GM19463 (cell line): Measurements from ENCODE around the gene BTG2.
"Not testable (repeated sequence)": the region's sequence is repeated elsewhere in the genome, so short reads cannot be mapped to it uniquely, and the experiment has no call there.

ENCODE experiments used
- ATAC-seq: cut with Tn5 transposase; IDR thresholded peaks from one replicate; pipeline ENCODE4 v1.9.1; 2021; ENCODE audit warnings: mild to moderate bottlenecking, moderate library complexity; ENCODE audit not compliant: unreplicated experiment

Gene BTG2, protein sequence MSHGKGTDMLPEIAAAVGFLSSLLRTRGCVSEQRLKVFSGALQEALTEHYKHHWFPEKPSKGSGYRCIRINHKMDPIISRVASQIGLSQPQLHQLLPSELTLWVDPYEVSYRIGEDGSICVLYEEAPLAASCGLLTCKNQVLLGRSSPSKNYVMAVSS

DNA sequence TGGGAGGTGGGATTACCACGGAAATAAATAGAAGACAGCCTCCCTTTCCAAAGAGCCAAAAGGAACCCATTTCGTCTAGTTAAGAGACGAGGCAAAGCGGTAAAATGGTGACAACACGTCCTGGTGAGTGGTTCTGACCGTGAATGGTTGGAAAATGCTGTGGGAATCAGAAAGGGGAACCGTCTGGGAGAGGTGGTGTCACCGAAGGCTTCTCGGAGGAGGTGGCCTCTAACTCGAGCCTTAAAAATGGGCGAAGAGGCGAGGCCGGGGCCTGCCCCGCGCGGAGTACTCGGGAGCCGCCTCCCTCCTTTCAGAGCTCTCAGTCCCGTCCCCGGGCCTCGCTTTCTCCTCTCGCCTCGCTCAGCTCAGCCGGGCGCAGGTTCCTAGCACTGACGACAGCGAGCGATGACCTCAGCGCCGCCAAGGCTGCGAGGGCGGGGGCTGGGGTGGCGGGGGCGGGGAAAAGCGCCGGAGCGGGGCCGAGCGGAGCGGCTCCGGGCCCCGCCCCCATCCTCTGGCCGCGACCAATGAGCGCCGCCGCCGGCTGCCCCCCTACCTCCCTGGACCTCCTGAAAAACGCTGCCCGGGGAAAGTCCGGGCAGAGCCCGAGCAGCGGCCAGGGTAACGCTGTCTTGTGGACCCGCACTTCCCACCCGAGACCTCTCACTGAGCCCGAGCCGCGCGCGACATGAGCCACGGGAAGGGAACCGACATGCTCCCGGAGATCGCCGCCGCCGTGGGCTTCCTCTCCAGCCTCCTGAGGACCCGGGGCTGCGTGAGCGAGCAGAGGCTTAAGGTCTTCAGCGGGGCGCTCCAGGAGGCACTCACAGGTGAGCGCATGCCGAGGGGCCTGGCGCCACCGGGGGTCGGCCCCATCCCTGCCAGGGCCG, at the start of gene BTG2:
TSS of gene BTG2 (plus strand) at position 601 of the 890 bp plus-strand sequence. CDS start at position 689, 88 bp downstream.
- ATAC-seq, result peak; percentile 71

DNA sequence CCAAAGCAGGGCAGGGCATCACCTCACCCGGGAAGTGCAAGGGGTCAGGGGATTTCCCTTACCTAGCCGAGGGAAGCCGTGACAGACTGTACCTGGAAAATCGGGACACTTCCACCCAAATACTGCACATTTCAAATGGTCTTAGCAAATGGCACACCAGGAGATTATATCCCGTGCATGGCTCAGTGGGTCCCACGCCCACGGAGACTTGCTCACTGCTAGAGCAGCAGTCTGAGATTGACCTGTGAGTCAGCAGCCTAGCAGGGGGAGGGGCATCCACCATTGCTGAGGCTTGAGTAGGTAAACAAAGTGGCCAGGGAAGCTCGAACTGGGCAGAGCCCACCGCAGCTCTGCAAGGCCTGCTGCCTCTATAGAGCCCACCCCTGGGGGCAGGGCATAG, 48.7 kb upstream of the BTG2 start:
- not testable (repeated sequence) for ATAC-seq

DNA sequence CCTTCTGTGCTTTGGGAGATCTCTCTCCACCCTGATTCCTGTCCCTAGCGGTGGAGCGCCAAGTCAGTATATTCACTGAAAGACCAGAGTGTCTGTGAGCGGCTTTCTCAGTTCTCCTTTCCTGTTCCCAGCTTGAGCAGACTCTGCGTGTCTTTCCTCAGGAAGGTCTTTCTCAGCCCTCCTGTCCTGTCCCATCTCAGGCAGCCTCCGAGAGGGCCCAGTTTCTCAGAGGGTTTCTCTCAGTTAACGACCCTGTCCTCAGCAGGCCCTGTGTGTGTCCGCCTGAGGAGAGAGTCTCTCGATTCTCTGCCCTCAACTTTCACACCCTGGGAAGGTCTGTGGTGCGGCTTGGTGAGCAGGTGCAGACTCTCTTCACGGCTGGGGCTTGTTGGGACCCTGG, 41.8 kb upstream of the BTG2 start:
- no peak for ATAC-seq

DNA sequence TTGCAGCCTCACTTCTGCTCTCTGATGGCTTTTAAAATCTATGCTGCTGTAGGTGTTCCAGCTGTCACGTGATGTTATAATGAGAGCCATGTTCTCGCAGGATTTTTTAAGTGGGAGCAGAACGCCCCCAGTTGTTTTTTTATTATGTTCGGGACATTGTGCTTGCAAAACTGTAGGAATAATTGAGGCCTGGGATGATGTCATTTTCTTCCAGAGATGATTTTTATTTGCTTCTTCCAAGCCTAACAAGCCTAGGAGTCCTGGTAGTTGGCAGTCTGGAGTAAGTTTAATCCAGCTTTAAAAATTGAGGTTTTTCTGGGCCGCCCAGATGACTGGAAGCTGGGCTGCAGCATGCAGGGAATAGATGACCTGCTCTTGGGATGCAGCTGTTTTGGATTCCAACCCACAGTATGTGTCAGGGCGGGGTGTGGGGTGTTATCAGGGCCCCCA, 41.2 kb upstream of the BTG2 start:
- ATAC-seq, result no peak

DNA sequence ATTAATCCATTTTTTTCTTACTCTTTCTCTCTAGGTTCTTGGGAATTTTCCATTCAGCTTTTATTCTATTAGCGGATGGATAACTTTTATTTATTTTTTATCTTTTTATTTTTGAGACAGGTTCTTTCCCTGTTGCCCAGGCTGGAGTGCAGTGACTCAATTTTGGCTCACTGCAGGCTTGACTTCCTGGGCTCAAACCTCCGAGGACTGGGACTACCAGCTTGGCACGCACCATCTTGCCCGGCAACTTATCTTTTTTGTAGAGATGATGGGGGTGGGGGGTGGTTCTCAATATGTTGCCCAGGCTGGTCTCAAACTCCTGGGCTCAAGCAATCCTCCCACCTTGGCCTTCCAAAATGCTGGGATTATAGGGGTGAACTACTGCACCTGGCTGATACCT, 39.8 kb upstream of the BTG2 start:
- no peak for ATAC-seq

DNA sequence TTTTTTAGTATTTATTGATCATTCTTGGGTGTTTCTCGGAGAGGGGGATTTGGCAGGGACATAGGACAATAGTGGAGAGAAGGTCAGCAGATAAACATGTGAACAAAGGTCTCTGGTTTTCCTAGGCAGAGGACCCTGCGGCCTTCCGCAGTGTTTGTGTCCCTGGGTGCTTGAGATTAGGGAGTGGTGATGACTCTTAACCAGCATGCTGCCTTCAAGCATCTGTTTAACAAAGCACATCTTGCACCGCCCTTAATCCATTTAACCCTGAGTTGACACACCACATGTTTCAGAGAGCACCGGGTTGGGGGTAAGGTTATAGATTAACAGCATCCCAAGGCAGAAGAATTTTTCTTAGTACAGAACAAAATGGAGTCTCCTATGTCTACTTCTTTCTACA, 39.2 kb upstream of the BTG2 start:
- not testable (repeated sequence) for ATAC-seq

DNA sequence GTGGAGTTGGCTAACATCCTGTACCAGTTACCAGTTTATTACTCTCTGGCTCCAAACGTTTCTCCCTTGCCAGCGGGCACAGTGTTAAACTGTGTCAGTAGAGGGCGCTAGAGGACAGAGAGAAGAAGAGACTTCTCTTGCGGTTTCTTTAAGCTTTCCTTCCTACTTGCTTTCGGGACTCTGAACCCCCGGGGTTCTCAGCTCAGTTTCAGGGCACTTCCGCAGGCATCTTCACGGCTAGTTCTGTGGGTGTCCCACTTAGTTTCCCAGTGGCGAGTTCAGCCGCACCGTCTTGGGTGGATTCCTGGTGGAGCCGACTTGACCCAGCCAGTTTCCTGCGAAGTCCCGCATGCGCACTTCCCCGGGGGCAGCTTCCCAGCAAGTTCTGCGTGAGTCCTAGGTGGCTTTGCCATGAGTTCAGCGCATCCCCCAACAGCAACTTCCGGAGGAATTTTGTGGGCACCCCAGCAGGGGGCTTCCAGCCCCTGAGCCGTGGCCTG, 37.9 kb upstream of the BTG2 start:
- no peak for ATAC-seq

DNA sequence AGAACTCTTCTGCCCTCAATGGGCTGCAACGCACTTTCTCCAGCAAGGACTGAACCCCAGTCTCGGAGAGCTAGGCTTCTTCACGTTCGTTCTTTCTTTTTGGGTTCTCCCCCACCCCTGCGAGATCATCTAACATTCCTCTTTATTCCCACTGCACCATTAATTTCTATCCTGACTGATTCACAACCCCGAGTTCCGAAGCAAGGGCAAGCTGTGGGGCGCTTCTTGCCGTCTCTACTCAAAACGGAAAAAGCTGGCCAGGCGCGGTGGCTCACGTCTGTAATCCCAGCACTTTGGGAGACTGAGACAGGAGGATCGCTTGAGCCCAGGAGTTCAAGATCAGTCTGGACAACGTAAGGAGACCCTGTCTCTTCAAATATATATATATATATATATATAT, 37.4 kb upstream of the BTG2 start:
- no peak for ATAC-seq

DNA sequence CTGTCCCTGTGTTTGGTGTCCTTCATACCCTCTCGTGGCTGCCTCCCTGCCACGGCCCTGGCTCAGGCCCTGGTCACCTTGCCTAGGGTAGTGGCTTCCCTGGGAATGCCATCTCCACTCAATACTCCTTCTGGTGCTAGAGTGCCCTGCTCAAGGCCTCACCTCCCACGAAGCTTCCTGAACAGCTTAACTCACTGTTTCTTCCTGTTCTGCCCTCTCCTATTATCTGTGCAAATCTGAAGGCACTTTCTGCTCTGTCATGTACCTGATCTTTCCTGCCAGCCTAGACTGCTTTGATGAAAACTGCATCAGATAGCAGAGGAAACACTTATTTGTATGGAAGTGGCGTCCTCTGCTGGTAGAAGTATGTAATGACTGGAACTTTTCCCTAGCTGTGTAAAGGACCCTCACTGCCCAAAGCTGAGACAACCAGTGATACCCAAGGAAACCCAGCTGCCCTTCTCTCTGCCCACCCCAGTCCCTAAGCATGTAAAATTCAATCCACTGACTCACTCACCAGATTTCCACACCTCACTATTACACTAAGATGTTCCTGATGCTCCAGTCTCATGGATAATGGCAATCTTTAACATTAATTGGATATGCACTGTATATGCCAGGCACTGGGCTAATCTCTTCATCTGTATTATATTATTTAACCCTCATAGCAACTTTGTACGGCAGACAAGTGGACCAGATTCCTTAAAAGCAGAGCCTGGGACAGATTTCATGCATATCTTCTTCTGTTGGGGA, 36.2 kb upstream of the BTG2 start:
- no peak for ATAC-seq

DNA sequence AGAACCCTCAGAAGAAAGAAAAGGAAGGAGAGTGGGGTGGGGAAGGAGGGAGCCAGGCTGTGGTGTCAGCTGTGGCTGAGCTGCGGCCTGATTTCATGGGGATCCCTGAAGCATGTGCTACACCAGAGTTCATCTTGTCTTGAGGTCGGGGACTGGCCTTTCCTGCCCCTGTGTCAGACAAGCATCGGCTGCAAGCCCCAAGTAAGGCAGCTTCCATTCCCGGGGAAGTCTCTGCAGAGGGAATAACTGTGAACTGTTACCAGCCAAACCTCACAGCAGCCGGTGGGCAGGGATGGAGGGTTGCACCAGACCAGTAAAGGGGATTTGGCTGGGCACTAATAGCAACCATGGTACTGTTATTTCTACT, 35.7 kb upstream of the BTG2 start:
- no peak for ATAC-seq

DNA sequence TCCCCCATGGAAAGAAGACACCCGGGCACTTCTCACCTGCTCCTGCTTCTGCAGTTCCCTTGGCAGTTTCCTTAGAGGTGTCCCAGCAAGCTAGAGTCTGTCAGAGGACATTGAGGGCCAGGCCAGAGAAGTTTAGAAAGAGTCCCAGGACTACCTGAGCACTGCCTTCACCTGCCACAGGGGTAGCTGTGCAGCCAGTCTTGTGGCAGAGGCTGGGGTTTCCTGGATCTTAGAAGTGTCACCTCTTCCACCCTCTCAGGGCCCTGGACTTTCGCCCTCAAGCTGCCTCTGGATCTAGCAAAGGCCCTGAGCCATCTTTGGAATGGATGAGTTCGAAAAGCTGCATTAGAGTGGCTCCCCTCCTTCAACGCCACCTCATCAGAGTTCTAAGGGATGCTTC, 34.9 kb upstream of the BTG2 start:
- ATAC-seq, result no peak

DNA sequence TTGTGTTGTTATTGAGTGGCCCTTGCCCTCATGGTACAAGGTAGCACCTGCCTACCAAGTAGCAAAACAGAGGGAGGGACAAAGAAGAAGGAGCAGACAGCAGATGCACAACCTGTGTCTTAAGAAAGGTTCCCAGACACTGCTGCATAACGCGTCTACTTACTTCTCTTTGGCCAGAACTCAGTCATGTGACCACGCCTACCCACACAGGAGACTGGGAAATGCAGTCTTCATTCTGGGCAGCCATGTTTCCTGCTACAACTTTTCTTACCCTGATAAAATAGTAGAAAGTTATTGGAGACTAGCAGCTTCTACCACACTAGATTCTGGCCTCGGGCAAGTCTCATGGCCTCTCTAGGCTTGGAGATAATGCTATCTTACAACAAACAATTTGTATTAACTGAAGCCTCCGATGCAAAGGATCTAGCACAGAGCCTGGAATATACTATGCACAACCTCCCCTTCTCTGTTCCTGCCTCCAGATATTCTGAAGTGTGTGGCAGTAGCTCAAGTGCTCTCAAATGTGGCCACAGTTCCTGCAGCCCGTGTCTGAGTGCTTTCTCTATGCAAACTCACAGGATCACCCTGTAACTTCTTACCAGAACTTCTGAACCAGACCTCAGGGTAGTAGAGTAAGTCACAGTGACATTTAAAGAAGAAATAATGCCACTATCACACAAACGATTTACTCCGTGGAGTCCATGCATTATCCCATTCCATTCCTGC, 34.1 kb upstream of the BTG2 start:
- ATAC-seq, result no peak

DNA sequence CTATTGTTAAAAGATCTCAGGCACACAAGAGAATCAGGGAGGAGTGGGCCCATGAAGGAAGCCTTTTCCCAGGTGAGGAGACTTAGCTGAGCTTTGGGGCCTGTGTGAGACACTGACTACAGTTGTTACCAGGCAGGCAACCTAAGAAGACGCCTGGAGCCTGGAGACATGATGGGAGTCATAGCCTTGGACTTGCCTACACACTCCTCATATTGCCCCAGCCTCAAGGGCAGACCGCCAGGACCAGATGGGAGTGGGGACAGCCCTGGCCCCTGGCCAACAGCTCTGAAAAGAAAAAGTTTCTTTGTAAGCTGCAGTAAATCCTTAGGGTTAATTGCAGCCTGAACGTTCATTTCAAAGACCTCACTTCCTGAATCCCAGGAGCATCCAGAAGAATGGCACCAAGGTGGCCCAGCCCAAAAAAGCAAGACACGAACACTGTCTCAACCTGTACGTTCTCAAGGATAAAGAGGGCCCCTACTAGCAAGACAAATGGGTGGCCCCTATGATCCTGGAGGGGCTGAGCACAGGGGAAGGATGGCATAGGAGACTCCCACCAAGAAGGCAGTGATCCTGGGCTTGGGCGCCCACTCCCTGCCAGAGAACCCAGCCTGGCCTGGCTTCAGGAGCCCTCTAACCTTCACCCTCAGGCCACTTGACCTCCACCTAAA, 33.2 kb upstream of the BTG2 start:
- no peak for ATAC-seq

DNA sequence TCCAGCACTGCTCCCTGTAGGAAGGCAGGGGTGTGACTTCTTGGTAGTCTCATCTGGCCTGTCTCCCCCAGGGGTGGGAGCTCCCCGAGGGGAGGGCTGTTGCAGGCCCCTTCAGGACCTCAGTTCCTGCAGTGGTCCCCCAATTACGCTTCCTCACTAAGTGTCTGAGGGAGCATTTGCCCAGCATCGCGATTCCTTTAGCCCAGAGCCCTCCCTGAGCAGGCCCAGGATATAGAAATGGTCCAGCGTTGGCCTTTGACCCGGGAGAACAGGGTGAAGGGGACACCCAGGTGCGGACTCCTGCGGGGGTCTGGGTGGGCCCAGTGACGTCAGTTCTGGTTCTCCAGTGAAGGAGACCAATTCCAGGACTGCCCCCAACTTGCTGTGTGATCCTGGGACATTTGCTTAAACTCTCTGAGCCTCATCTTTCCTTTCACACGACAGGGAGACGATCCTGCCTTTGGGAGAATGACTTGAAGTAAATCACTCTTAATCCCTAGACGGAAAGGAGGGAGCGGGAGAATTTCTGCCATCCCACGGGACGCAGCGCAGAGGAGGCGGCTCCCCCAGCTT, 32.6 kb upstream of the BTG2 start:
- no peak for ATAC-seq

DNA sequence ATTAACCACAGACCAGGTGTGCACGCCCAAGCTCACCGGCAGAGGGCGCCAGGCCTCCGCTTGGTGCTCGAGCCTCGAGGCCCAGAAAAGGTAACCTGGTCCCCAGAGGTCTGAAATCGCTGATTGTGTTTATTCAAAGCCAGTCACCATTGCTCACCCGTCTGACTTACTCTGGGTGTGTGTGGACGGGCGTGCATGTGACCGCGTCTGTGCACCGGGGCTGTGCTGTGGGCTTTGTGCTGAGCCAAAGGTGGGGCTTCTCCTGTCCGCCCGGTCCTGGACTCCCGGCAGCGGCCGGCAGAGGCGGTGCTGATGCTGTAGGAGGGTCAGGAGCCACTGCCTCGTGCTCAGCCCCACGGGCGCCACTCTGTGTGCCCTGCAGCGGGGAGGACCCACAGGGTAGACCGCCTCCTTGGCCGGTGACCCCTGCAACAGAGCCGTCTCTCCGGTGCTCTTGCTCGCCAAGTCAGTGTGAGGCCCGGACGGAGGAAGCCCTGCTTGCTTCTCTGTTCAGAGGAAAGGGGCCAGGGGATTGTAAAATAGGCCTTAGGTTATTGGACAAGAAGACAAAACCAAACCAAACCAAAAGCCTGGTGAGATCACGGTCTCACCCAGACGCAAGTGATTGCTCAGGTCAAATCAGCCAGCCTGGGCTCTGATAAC, 32.0 kb upstream of the BTG2 start:
- peak; percentile 56 for ATAC-seq

DNA sequence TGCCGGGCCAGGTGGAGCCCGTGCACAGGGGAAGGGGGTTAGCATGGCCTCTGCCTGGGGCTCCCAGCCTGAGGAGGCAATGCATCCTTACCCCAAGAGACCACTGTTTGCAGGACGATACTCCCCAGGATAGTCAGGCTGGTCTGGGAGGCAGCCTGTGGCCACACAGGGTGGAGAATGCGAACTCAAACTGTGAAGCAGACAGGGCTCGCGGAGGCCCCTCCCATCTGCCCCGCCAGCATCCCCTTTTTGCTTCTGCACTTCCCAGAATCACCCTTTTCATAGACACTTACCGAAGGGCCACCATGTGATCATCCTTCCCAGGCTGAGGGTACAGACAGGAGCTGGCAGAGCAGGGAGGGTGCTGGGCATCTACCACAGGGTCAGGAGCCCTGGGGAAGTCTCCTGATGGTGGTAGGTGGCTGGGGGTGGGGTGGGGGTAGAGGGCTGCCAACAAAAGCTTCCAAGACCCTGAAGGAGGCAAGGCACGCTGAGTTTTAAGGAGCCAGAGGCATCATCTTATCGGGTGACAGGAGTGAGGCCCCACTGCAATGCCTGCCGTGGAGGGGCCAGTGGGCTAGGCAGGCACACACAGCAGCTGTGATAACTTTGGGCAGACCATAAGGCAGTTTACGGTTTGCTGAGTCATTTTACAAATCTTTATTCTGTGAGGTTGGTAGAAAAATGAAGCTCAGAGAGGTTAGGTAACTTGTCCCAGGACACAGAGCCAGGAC, 31.3 kb upstream of the BTG2 start:
- no peak for ATAC-seq

DNA sequence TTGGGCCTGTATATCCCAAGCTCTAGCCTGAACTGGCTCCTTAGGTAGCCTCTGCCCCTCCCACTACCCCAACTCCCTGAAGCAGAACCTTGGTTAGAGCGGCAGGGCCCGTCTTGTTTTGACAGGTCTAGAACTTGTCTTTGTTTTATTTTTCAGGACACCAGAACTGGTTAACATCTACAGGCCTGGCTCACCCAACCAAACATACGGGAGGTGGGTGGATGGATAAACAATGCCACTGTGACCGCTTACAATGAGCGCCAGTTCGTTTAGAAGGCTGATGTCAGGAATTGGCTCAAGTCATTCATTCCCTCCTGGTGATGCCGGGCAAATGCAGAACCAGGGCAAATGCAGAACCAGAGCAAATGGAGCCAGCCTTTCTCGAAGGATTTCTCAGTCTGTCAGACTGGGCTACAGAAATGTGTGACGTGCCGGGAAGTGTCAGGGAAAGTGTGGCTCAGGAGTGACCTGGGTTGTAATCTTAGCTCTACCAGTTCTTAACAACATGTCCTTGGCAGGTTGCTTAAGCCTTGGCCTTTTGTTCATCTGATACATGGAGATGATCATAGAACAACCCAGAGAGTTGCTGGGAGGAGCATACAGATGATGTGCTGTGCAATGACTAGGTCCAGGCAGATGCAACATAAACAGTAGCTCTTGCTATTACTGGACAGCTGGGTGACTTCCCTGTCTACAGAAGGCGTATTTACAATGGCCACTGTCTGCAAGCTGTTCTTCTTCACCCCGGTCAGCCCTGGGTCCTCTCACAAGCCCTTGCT, 30.5 kb upstream of the BTG2 start:
- no peak for ATAC-seq

DNA sequence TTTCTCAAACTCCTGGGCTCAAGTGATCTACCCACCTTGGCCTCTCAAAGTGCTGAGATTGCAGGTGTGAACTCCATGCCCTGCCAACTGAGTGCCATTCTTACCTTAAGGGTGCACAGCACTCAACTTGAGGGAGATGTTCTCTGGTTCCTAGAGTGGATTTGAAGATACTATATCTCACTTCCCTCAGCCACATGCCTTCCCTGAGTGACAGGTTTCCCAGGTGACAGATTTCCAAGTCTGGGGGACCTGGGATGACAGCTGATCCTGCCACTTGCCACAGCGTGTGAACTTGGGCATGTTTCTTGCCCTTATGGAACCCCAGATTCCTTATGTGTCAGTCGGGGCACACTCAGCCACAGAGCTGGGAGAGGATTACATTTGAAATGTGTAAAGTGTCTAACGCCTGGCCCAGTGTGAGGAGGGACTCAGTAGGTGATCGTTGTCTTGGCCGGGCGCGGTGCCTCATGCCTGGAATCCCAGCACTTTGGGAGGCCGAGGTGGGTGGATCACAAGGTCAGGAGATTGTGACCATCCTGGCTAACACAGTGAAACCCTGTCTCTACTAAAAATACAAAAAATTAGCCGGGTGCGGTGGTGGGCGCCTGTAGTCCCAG, 29.6 kb upstream of the BTG2 start:
- ATAC-seq, result no peak
